ENCODE results near the gene PPARG. TPM values are rescaled to one million over a fixed set of nuclear protein-coding genes. Genes with fewer than 3 reads are reported as not detected.

PPARG gene
- total RNA-seq, 4 donors from 2014 or later = 16.9 to 146 (median 117) TPM

DNA sequence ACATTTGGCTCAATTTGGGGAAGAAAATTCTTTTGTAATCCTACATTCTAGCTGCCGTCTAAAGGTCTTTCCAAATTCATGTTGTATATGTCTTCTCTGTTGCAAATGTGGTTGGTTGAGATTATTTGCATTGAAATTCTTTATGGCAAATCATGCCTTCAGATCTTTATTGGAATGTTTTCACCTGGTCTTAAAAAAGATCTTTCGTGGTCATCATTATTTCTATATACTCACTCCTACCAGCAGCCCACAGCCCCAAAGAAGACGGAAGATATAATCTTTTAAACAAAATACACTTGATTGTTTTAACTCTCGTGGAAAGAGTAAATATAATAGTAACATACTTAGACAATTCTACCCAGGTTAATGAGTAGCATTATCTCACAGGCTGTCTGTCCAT lies 41.5 kb upstream of the PPARG start:
- WGBS, 2 donors (ENCODE audit: low coverage in 1 of 2) = 57 to 74% methylated on average over 4 of the region's 4 CpGs
- in situ Hi-C loops (cut with MboI; ENCODE audit: low pct_ligation_motif_present in 1 of 4, low pct_unique_long_range_greater_than_20kb in 1 of 4, low sequenced_read_pairs in 3 of 4) (no loop called here), intact Hi-C loops (cut with DNase I; ENCODE audit: low total_unique reads) (no loop called here)
- no peak for DNase-seq
- Histone ChIP-seq H3K9me3 (peaks cover 0 to 11% of the 10 kb centered on the region in 2 donors), H3K27me3 (no peaks in the 10 kb centered on the region), H3K4me1 (no peaks in the 10 kb centered on the region), H3K27ac (no peak overlapping the region), H3K36me3 (no peaks in the 10 kb centered on the region), H3K4me3 (no peak overlapping the region)
- TF ChIP-seq POLR2A (IDR thresholded peaks at IDR 0.05) = no peak
- TF ChIP-seq EP300 (IDR thresholded peaks at IDR 0.05; ENCODE audit: low read depth) = no peak
- TF ChIP-seq, protein P1, sequence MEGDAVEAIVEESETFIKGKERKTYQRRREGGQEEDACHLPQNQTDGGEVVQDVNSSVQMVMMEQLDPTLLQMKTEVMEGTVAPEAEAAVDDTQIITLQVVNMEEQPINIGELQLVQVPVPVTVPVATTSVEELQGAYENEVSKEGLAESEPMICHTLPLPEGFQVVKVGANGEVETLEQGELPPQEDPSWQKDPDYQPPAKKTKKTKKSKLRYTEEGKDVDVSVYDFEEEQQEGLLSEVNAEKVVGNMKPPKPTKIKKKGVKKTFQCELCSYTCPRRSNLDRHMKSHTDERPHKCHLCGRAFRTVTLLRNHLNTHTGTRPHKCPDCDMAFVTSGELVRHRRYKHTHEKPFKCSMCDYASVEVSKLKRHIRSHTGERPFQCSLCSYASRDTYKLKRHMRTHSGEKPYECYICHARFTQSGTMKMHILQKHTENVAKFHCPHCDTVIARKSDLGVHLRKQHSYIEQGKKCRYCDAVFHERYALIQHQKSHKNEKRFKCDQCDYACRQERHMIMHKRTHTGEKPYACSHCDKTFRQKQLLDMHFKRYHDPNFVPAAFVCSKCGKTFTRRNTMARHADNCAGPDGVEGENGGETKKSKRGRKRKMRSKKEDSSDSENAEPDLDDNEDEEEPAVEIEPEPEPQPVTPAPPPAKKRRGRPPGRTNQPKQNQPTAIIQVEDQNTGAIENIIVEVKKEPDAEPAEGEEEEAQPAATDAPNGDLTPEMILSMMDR (IDR thresholded peaks at IDR 0.05) = no peak
- no peak for TF ChIP-seq POLR2AphosphoS5 (IDR thresholded peaks at IDR 0.05)

DNA sequence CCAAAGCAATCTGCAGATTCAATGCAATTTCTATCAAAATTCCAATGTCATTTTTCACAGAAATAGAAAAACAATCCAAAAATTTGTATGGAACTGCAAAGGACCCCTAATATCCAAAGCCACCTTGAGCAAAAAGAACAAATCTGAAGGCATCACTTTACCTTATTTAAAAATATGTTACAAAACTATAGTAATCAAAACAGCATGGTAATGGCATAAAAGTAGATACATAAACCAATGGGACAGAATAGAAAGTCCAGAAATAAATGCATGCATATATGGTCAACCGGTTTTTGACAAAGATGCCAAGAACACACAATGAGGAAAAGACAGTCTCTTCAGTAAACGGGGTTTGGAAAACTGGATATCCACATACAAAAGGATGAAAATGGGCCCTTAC lies 39.4 kb upstream of the PPARG start:
- no peaks in the 10 kb centered on the region for H3K4me1 ChIP-seq
- H3K27me3 ChIP-seq = no peaks in the 10 kb centered on the region
- in situ Hi-C loops (cut with MboI; ENCODE audit: low pct_ligation_motif_present in 1 of 4, low pct_unique_long_range_greater_than_20kb in 1 of 4, low sequenced_read_pairs in 3 of 4) = no loop called here
- H3K36me3 ChIP-seq = no peaks in the 10 kb centered on the region
- 96 to 100% methylated on average over 2 of the region's 2 CpGs for WGBS, 2 donors (ENCODE audit: low coverage in 1 of 2)
- H3K4me3 ChIP-seq = no peak overlapping the region
- peaks cover 0 to 11% of the 10 kb centered on the region in 2 donors for H3K9me3 ChIP-seq
- TF ChIP-seq EP300 (IDR thresholded peaks at IDR 0.05; ENCODE audit: low read depth) (no peak), POLR2A (IDR thresholded peaks at IDR 0.05) (no peak), POLR2AphosphoS5 (IDR thresholded peaks at IDR 0.05) (no peak)
- TF ChIP-seq, protein P1 (IDR thresholded peaks at IDR 0.05) = no peak
- DNase-seq = no peak
- no peak overlapping the region for H3K27ac ChIP-seq
- intact Hi-C loops (cut with DNase I; ENCODE audit: low total_unique reads) = no loop called here

DNA sequence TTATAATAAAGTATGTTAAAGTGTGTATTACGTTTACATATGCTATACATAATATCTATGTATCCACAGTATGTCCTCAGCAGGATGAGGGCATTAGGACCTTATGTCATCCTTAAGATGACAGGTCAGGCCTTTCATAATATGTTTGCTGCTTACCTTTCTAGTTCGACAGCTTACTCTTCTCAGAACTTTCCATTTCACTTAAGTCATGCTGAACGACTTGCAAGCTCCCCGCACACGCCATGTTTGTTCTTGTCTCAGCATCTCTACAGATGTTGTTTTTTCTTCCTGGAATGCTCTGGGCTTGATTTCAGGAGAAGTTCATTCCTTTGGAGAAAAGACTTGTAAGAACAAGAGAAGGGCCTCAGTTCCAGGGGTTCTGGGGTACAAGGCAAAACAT lies 36.0 kb upstream of the PPARG start:
- Histone ChIP-seq H3K9me3 (peaks cover 0 to 11% of the 10 kb centered on the region in 2 donors), H3K27ac (no peak overlapping the region), H3K4me1 (peaks cover 0 to 4% (median 0%) of the 10 kb centered on the region in 4 donors), H3K27me3 (no peaks in the 10 kb centered on the region), H3K4me3 (no peak overlapping the region), H3K36me3 (no peaks in the 10 kb centered on the region)
- in situ Hi-C loops (cut with MboI; ENCODE audit: low pct_ligation_motif_present in 1 of 4, low pct_unique_long_range_greater_than_20kb in 1 of 4, low sequenced_read_pairs in 3 of 4) = no loop called here
- intact Hi-C loops (cut with DNase I; ENCODE audit: low total_unique reads) = no loop called here
- TF ChIP-seq, protein P1 (IDR thresholded peaks at IDR 0.05) = no peak
- TF ChIP-seq POLR2A (IDR thresholded peaks at IDR 0.05) (no peak), POLR2AphosphoS5 (IDR thresholded peaks at IDR 0.05) (no peak), EP300 (IDR thresholded peaks at IDR 0.05; ENCODE audit: low read depth) (no peak)
- DNase-seq = no peak
- 84 to 93% methylated on average over 5 of the region's 5 CpGs for WGBS, 2 donors (ENCODE audit: low coverage in 1 of 2)

DNA sequence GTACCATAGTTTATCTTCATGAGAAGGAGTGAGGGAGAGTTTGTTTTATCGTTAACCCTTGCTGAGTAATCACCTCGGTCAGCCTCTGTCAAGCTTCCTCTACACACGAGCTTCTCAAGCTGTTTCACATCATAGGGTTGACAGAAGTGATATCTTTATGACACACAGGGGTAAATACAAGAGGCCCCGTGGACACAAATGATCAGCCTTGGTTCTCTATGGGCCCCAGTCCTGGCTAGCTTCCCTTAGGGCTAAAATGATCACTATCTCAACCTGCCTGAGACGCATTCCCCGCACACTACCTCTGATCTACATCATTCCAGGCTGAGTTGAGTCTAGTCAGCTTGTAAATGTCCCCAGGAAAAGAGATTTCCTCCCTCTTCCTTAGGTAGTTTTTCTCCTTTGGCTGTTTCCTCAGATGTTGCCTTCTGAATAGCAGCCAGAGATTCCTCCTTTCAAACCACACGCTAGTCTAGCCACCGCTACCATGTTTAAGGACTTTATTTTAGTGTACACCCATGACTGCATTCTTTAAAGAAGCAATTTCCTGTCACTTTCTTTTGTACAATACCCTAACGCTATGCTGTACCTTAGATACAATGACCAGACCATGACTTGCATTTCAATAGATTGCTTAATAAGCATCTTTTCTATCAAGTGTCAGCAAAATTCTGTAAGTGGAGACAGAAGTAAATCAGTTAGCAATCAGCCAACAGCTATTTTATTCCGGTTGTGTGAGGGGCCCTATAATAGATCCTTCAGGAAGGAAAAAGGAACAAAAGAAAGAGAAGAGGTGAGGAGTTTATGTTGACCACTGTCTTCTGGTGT lies 35.1 kb upstream of the PPARG start:
- 55 to 60% methylated on average over 8 to 10 of the region's 10 CpGs for WGBS, 2 donors (ENCODE audit: low coverage in 1 of 2)
- in situ Hi-C loops (cut with MboI; ENCODE audit: low pct_ligation_motif_present in 1 of 4, low pct_unique_long_range_greater_than_20kb in 1 of 4, low sequenced_read_pairs in 3 of 4) = no loop called here
- Histone ChIP-seq H3K36me3 (no peaks in the 10 kb centered on the region), H3K4me1 (peaks cover 0 to 4% (median 0%) of the 10 kb centered on the region in 4 donors), H3K27me3 (no peaks in the 10 kb centered on the region), H3K4me3 (no peak overlapping the region), H3K9me3 (peaks cover 0 to 11% of the 10 kb centered on the region in 2 donors), H3K27ac (no peak overlapping the region)
- intact Hi-C loops (cut with DNase I; ENCODE audit: low total_unique reads) = no loop called here
- TF ChIP-seq EP300 (IDR thresholded peaks at IDR 0.05; ENCODE audit: low read depth) (no peak), POLR2A (IDR thresholded peaks at IDR 0.05) (no peak), POLR2AphosphoS5 (IDR thresholded peaks at IDR 0.05) (no peak)
- TF ChIP-seq, protein P1 (IDR thresholded peaks at IDR 0.05) = no peak
- DNase-seq = no peak
